Caco-2 (cell line): ENCODE results near the gene SFSWAP. TPM values are rescaled to one million over a fixed set of nuclear protein-coding genes. Genes with fewer than 3 reads are reported as not detected.
"Not testable (repeated sequence)": the region's sequence is repeated elsewhere in the genome, so short reads cannot be mapped to it uniquely, and the experiment has no call there.

Experiments used
- BruUV-seq: library from RNA; stranded (reverse); fragments of 400-500 nt; replicated peaks from 2 replicates; lab custom pipeline; 2021; lab: Mats Ljungman, UMichigan
- CTCF ChIA-PET: fragments of 300-600 bp; sonication (Branson Sonifier 250); formaldehyde crosslinking; loops from one replicate; lab custom pipeline; 2022; ENCODE audit warnings: antibody characterized with exemption; lab: Charles Lee
- POLR2A ChIA-PET: fragments of 300-600 bp; sonication (Branson Sonifier 250); formaldehyde crosslinking; loops from one replicate; lab custom pipeline; 2022; ENCODE audit warnings: antibody characterized with exemption; lab: Charles Lee
- DNase-seq, 2 experiments: peaks; one replicate each; pipeline versions ENCODE4 v3.0.0 to v3.0.0-alpha.2; 2020 to 2022
- H3K27me3 ChIP-seq: replicated peaks from 2 replicates; pipeline ENCODE4 v1.6.0; 2011; ENCODE audit warnings: low read length; ENCODE audit not compliant: control insufficient read depth, insufficient read depth
- H3K36me3 ChIP-seq: 2 replicates; pipeline ENCODE4 v1.5.1; 2011; ENCODE audit warnings: low read length; ENCODE audit not compliant: control insufficient read depth, insufficient read depth
- H3K4me1 ChIP-seq: fragments of 250-450 bp; sonication (Bioruptor Pico); 2 replicates; pipeline ENCODE4 v1.5.1; 2020; ENCODE audit warnings: mild to moderate bottlenecking
- H3K4me3 ChIP-seq: 2 replicates; pipeline ENCODE4 v1.5.1; 2011; ENCODE audit warnings: low read depth, mild to moderate bottlenecking, control low read depth, low read length
- H3K9me3 ChIP-seq: fragments of 250-450 bp; sonication (Bioruptor Pico); 2 replicates; pipeline ENCODE4 v1.5.1; 2020; ENCODE audit warnings: mild to moderate bottlenecking, moderate library complexity
- H3K27ac Mint-ChIP-seq: one replicate; pipeline ENCODE4 v1.8.0; 2022; ENCODE audit warnings: mixed read lengths; ENCODE audit not compliant: unreplicated experiment
- H3K27me3 Mint-ChIP-seq: one replicate; pipeline ENCODE4 v1.8.0; 2022; ENCODE audit warnings: mixed read lengths; ENCODE audit not compliant: insufficient read depth, unreplicated experiment
- H3K36me3 Mint-ChIP-seq: one replicate; pipeline ENCODE4 v1.8.0; 2022; ENCODE audit warnings: mild to moderate bottlenecking, mixed read lengths; ENCODE audit not compliant: insufficient read depth, unreplicated experiment
- H3K4me1 Mint-ChIP-seq: one replicate; pipeline ENCODE4 v1.8.0; 2022; ENCODE audit warnings: low read depth, mixed read lengths; ENCODE audit not compliant: unreplicated experiment
- H3K4me3 Mint-ChIP-seq: one replicate; pipeline ENCODE4 v1.8.0; 2022; ENCODE audit warnings: mild to moderate bottlenecking, moderate library complexity, mixed read lengths; ENCODE audit not compliant: unreplicated experiment
- H3K9me3 Mint-ChIP-seq: one replicate; pipeline ENCODE4 v1.8.0; 2022; ENCODE audit warnings: mixed read lengths; ENCODE audit not compliant: unreplicated experiment
- CTCF ChIP-seq, 2 experiments: fragments of 200-600 bp in 1 of 2; IDR thresholded peaks; 1 replicate in 1 of 2; 2 replicates in 1 of 2; pipeline versions ENCODE4 v1.5.1 to v1.8.0; 2011 to 2022; ENCODE audit warnings: antibody characterized with exemption in 1 of 2, control low read depth in 1 of 2, inconsistent platforms in 1 of 2, low read depth in 1 of 2, low read length in 1 of 2, mild to moderate bottlenecking in 1 of 2, moderate library complexity in 1 of 2; ENCODE audit not compliant: insufficient read depth in 1 of 2, severe bottlenecking in 1 of 2, unreplicated experiment in 1 of 2
- intact Hi-C: fragments of 100-400 bp; cut with micrococcal nuclease; formaldehyde crosslinking; loops from one replicate; pipeline ENCODE4 v1.10.0; 2022; ENCODE audit not compliant: unreplicated experiment
- total RNA-seq: library from RNA; stranded (reverse); gene quantifications from 2 replicates; pipeline ENCODE4 v1.2.3, GENCODE V29; 2022

SFSWAP gene
- total RNA-seq, 1 experiment from 2014 or later, result 42.3 TPM

- ChIA-PET POLR2A (no interaction called here), CTCF (interaction anchor here (0.8 kb wide), 1 partner anchor 51 kb away, joined by 4 read pairs; no protein-coding TSS in a partner anchor)
- Histone ChIP-seq H3K4me3 (no peak overlapping the region), H3K36me3 (no peaks in the 10 kb centered on the region), H3K4me1 (no peaks in the 10 kb centered on the region), H3K9me3 (no peaks in the 10 kb centered on the region; the same call in 1 of the 2 replicates), H3K27me3 (no peaks in the 10 kb centered on the region)
- Mint-ChIP-seq H3K4me3 (no peak overlapping the region), H3K36me3 (no peaks in the 10 kb centered on the region), H3K4me1 (no peaks in the 10 kb centered on the region), H3K27ac (no peak overlapping the region), H3K9me3 (no peaks in the 10 kb centered on the region), H3K27me3 (peaks cover 16% of the 10 kb centered on the region)
- intact Hi-C loops, result no loop called here
- DNase-seq, result no peak
- no peak for TF ChIP-seq CTCF (IDR thresholded peaks at IDR 0.05; ENCODE audit: insufficient read depth in 1 of 2, low read depth in 1 of 2, low read length in 1 of 2, severe bottlenecking in 1 of 2, unreplicated experiment in 1 of 2)
- BruUV-seq, result no TSS peak
Observed at GRCh38 chr12:131703161-131703560, 7.7 kb upstream of the SFSWAP start.

GRCh38 chr12:131704509-131704908 lies 6.4 kb upstream of the SFSWAP start:
- H3K4me1 Mint-ChIP-seq, result peaks cover under 1% of the 10 kb centered on the region
- POLR2A ChIA-PET, result no interaction called here
- no peak for DNase-seq
- intact Hi-C loops, result no loop called here
- H3K9me3 Mint-ChIP-seq, result peaks cover 10% of the 10 kb centered on the region
- Histone ChIP-seq H3K4me1 (no peaks in the 10 kb centered on the region), H3K9me3 (no peaks in the 10 kb centered on the region; the same call in 1 of the 2 replicates), H3K4me3 (no peak overlapping the region), H3K27me3 (no peaks in the 10 kb centered on the region), H3K36me3 (no peaks in the 10 kb centered on the region)
- no peak for TF ChIP-seq CTCF (IDR thresholded peaks at IDR 0.05; ENCODE audit: insufficient read depth in 1 of 2, low read depth in 1 of 2, low read length in 1 of 2, severe bottlenecking in 1 of 2, unreplicated experiment in 1 of 2)
- CTCF ChIA-PET, result no interaction called here
- no peak overlapping the region for H3K27ac Mint-ChIP-seq
- peaks cover 12% of the 10 kb centered on the region for H3K27me3 Mint-ChIP-seq
- BruUV-seq, result no TSS peak
- H3K4me3 Mint-ChIP-seq, result no peak overlapping the region
- H3K36me3 Mint-ChIP-seq, result no peaks in the 10 kb centered on the region

- H3K4me3 ChIP-seq, H3K27me3 Mint-ChIP-seq, H3K4me3 Mint-ChIP-seq, DNase-seq, H3K4me1 ChIP-seq, POLR2A ChIA-PET, CTCF ChIA-PET, H3K9me3 ChIP-seq, H3K27ac Mint-ChIP-seq, H3K27me3 ChIP-seq, intact Hi-C loops, BruUV-seq, H3K36me3 Mint-ChIP-seq, H3K36me3 ChIP-seq, H3K4me1 Mint-ChIP-seq: not testable (repeated sequence)
- H3K9me3 Mint-ChIP-seq, result peaks cover 10% of the 10 kb centered on the region
Observed at GRCh38 chr12:131706709-131707108, 4.2 kb upstream of the SFSWAP start.
